Fibroblast of lung (primary cell): ENCODE results near the gene IL26. TPM values are rescaled to one million over a fixed set of nuclear protein-coding genes. Genes with fewer than 3 reads are reported as not detected.

Experiments used
- DNase-seq, 2 donors: peaks; one replicate each; pipeline versions ENCODE4 v3.0.0 to v3.0.0-alpha.2; 2010; ENCODE audit warnings: low read depth in 2 of 2
- H2AFZ ChIP-seq: 2 replicates; pipeline ENCODE4 v1.5.1; 2012; ENCODE audit warnings: low read length, control low read depth, inconsistent platforms
- H3K27ac ChIP-seq: 2 replicates; pipeline ENCODE4 v1.5.1; 2011; ENCODE audit warnings: low read length, control low read depth; ENCODE audit not compliant: insufficient read depth
- H3K27me3 ChIP-seq: 2 replicates; pipeline ENCODE4 v1.5.1; 2011; ENCODE audit warnings: mild to moderate bottlenecking, low read length; ENCODE audit not compliant: control insufficient read depth, insufficient read depth
- H3K36me3 ChIP-seq: 2 replicates; pipeline ENCODE4 v1.5.1; 2011; ENCODE audit warnings: low read length; ENCODE audit not compliant: control insufficient read depth, insufficient read depth
- H3K4me1 ChIP-seq: 2 replicates; pipeline ENCODE4 v1.5.1; 2011; ENCODE audit warnings: low read length; ENCODE audit not compliant: control insufficient read depth, insufficient read depth; ENCODE audit errors: extremely low read depth
- H3K4me2 ChIP-seq: 2 replicates; pipeline ENCODE4 v1.5.1; 2011; ENCODE audit warnings: low read length, control low read depth; ENCODE audit not compliant: insufficient read depth; ENCODE audit errors: extremely low read depth
- H3K4me3 ChIP-seq, 4 experiments: fragments of 200-600 bp in 1 of 4; sonication (generic) in 1 of 4; replicated peaks in 1 of 4; 2 replicates each; pipeline ENCODE4 v1.5.1; 2011 to 2016; ENCODE audit warnings: low read length in 4 of 4, low read depth in 3 of 4, mild to moderate bottlenecking in 3 of 4, control low read depth in 2 of 4, inconsistent platforms in 1 of 4, mixed read lengths in 1 of 4; ENCODE audit not compliant: insufficient read depth in 1 of 4; ENCODE audit errors: control extremely low read depth in 1 of 4
- H3K79me2 ChIP-seq: 2 replicates; pipeline ENCODE4 v1.5.1; 2012; ENCODE audit warnings: mild to moderate bottlenecking, low read length, inconsistent platforms; ENCODE audit not compliant: control insufficient read depth, insufficient read depth
- H3K9ac ChIP-seq: 2 replicates; pipeline ENCODE4 v1.5.1; 2011; ENCODE audit warnings: mild to moderate bottlenecking, low read length, control low read depth; ENCODE audit not compliant: insufficient read depth
- H3K9me3 ChIP-seq: 2 replicates; pipeline ENCODE4 v1.5.1; 2012; ENCODE audit warnings: low read depth, low read length; ENCODE audit not compliant: control insufficient read depth, insufficient read depth
- H4K20me1 ChIP-seq: 2 replicates; pipeline ENCODE4 v1.5.1; 2011; ENCODE audit warnings: low read length; ENCODE audit not compliant: control insufficient read depth, insufficient read depth; ENCODE audit errors: extremely low read depth
- EZH2 ChIP-seq: IDR thresholded peaks from 2 replicates; pipeline ENCODE4 v1.5.1; 2012; ENCODE audit warnings: low read length, control low read depth, mild to moderate bottlenecking; ENCODE audit errors: missing control alignments
- polyA plus RNA-seq, 2 donors: library from polyadenylated mRNA; depleted of rRNA in 1 of 2; stranded (reverse) in 1 of 2; unstranded in 1 of 2; fragments of >200 nt; gene quantifications; 2 replicates each; pipeline ENCODE4 v1.2.1, GENCODE V29; 2011 to 2012; ENCODE audit warnings: missing spikeins in 1 of 2
- total RNA-seq: library from RNA; depleted of rRNA; stranded (reverse); fragments of >200 nt; gene quantifications from 2 replicates; pipeline ENCODE4 v1.2.1, GENCODE V29; 2014
- TF ChIP-seq, protein P1 (sequence below), 2 donors: IDR thresholded peaks in 1 of 2; conservative IDR thresholded peaks in 1 of 2; 1 replicate in 1 of 2; 2 replicates in 1 of 2; pipeline ENCODE4 v1.5.1; 2011 to 2012; ENCODE audit warnings: low read length in 2 of 2, control low read depth in 1 of 2, inconsistent platforms in 1 of 2, low read depth in 1 of 2, mild to moderate bottlenecking in 1 of 2

IL26 gene
- total and polyA plus RNA-seq, 2 donors (not counting 1 experiment from before 2014, with no cell fraction given): not detected

GRCh38 chr12:68259318-68259940 is 33.8 kb upstream of the IL26 start:
- Histone ChIP-seq H3K79me2 (no peaks in the 10 kb centered on the region), H3K27me3 (no peaks in the 10 kb centered on the region), H3K4me2 (peak overlapping the region; percentile 36), H3K36me3 (no peaks in the 10 kb centered on the region), H3K27ac (peak overlapping the region; percentile 40), H2AFZ (no peak overlapping the region), H3K9ac (no peak overlapping the region), H3K4me3 (no peak overlapping the region), H3K9me3 (no peaks in the 10 kb centered on the region), H3K4me1 (peaks cover 2% of the 10 kb centered on the region), H4K20me1 (no peaks in the 10 kb centered on the region)
- TF ChIP-seq EZH2: no peak
- TF ChIP-seq, protein P1, sequence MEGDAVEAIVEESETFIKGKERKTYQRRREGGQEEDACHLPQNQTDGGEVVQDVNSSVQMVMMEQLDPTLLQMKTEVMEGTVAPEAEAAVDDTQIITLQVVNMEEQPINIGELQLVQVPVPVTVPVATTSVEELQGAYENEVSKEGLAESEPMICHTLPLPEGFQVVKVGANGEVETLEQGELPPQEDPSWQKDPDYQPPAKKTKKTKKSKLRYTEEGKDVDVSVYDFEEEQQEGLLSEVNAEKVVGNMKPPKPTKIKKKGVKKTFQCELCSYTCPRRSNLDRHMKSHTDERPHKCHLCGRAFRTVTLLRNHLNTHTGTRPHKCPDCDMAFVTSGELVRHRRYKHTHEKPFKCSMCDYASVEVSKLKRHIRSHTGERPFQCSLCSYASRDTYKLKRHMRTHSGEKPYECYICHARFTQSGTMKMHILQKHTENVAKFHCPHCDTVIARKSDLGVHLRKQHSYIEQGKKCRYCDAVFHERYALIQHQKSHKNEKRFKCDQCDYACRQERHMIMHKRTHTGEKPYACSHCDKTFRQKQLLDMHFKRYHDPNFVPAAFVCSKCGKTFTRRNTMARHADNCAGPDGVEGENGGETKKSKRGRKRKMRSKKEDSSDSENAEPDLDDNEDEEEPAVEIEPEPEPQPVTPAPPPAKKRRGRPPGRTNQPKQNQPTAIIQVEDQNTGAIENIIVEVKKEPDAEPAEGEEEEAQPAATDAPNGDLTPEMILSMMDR (conservative IDR thresholded peaks at IDR 0.05 in 1 of 2, IDR thresholded peaks at IDR 0.05 in 1 of 2; ENCODE audit: low read depth in 1 of 2, low read length in 2 of 2): no peak
- peak; percentile 76 to 96 for DNase-seq

GRCh38 chr12:68253504-68253903 is 27.9 kb upstream of the IL26 start, which contains the start of gene IL22:
Gene IL22, minus strand, starts transcription at chr12:68253604. Its CDS starts 156 bp downstream, at chr12:68253448.
- H3K4me2 ChIP-seq: no peak within 1 kb of the TSS
- no peak within 1 kb of the TSS for H3K4me3 ChIP-seq
- H3K36me3 ChIP-seq: no peaks in the 10 kb centered on the region
- no peaks in the 10 kb centered on the region for H3K4me1 ChIP-seq
- no peak within 1 kb of the TSS for H2AFZ ChIP-seq
- no peak for DNase-seq
- no peaks in the 10 kb centered on the region for H3K27me3 ChIP-seq
- H3K9me3 ChIP-seq: no peaks in the 10 kb centered on the region
- H3K79me2 ChIP-seq: no peaks in the 10 kb centered on the region
- no peak for TF ChIP-seq EZH2
- TF ChIP-seq, protein P1 (conservative IDR thresholded peaks at IDR 0.05 in 1 of 2, IDR thresholded peaks at IDR 0.05 in 1 of 2; ENCODE audit: low read depth in 1 of 2, low read length in 2 of 2): no peak
- no peaks in the 10 kb centered on the region for H4K20me1 ChIP-seq
- H3K9ac ChIP-seq: no peak within 1 kb of the TSS
- no peak within 1 kb of the TSS for H3K27ac ChIP-seq

DNA sequence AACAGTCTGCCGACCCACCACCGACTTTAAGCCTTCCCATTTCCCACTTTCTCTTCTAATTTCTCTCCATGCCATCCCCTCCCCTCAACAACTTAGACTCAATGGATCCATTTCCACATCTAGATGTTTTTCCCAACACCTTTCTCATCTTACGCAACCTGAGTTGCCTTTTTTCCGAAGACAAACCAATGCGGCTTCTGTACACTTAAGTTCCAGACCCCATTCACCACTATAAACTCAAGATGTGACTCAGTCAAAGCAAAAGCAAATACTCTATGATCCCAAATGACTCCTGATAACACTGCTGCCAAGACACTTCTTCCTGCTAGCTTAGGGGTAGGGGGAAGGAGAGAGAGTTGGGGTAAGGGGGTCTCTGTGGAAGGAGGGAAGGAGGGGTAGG is 26.5 kb upstream of the IL26 start:
- H3K27me3 ChIP-seq: no peaks in the 10 kb centered on the region
- no peaks in the 10 kb centered on the region for H3K79me2 ChIP-seq
- H3K27ac ChIP-seq: no peak overlapping the region

More for the DNA sequence above, 26.5 kb upstream of the IL26 start:
- Histone ChIP-seq H3K4me1 (no peaks in the 10 kb centered on the region), H2AFZ (no peak overlapping the region), H3K4me2 (no peak overlapping the region), H3K9me3 (no peaks in the 10 kb centered on the region), H3K36me3 (no peaks in the 10 kb centered on the region), H3K4me3 (no peak overlapping the region), H3K9ac (no peak overlapping the region), H4K20me1 (no peaks in the 10 kb centered on the region)
- no peak for TF ChIP-seq EZH2
- TF ChIP-seq, protein P1 (conservative IDR thresholded peaks at IDR 0.05 in 1 of 2, IDR thresholded peaks at IDR 0.05 in 1 of 2; ENCODE audit: low read depth in 1 of 2, low read length in 2 of 2): no peak
- DNase-seq: no peak
